AG09319 (cell line): ENCODE measurements around the gene SPTB.

Experiments used
- DNase-seq: peaks from one replicate; pipeline ENCODE4 v3.0.0-alpha.2; 2010; ENCODE audit warnings: low read depth; ENCODE audit errors: extremely low read depth
- TF ChIP-seq, protein P1 (sequence below): IDR thresholded peaks from 2 replicates; pipeline ENCODE4 v1.5.1; 2011; ENCODE audit warnings: low read depth, mild to moderate bottlenecking, inconsistent platforms, low read length, moderate library complexity

The SPTB gene

DNA sequence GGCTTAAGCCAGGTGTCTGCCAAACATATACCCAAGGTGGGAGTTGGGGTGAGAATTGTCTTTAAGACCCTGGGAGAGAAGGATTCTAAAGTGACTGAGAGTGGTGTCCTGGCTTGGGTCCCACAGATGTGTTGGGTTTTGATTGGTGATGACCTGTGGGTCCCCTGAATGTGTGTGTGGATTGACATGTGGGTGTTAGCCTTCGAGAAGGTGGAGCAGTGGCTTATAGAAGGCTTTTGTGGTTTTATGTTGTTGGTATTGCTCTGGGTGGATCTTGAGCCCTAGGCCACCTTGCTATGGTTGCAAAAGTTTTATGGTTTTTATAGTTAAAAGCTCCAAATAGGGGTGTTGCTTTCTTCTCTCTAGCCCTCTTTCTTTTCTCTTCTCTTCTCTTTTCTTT lies 145.8 kb downstream of the SPTB start:
- no peak for DNase-seq
- TF ChIP-seq, protein P1, sequence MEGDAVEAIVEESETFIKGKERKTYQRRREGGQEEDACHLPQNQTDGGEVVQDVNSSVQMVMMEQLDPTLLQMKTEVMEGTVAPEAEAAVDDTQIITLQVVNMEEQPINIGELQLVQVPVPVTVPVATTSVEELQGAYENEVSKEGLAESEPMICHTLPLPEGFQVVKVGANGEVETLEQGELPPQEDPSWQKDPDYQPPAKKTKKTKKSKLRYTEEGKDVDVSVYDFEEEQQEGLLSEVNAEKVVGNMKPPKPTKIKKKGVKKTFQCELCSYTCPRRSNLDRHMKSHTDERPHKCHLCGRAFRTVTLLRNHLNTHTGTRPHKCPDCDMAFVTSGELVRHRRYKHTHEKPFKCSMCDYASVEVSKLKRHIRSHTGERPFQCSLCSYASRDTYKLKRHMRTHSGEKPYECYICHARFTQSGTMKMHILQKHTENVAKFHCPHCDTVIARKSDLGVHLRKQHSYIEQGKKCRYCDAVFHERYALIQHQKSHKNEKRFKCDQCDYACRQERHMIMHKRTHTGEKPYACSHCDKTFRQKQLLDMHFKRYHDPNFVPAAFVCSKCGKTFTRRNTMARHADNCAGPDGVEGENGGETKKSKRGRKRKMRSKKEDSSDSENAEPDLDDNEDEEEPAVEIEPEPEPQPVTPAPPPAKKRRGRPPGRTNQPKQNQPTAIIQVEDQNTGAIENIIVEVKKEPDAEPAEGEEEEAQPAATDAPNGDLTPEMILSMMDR = no peak

GRCh38 chr14:64733321-64733720 lies 146.4 kb downstream of the SPTB start:
- no peak for DNase-seq
- TF ChIP-seq, protein P1 = no peak

DNA sequence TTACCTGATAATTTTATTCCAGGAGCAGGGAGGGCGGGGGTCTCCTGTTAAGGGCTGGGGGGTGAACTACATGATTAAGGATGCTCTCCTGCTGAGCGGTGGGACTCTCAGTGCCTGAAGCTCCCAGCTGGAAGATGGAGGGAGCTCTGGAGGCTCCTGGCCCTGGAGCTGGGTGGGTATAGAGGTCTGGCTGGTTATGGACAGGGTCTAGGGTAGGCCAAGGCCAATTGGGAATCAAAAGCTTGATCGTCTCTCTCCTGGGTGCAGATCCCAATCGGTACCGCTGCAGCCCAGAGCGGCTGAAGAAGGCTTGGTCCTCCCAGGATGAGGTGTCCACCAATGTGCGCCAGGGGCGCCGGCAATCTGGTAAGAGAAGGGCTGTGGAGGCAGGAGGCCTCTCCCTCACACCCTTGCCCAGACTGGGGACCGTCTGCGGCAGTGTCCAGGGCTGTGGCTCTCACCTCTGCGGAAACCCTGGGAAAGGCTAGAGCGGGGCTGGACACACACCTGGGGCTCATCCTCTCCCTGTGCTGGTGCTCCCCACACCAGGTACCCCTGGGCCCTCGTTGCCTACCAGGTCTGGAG lies 147.1 kb downstream of the SPTB start:
- no peak for DNase-seq
- TF ChIP-seq, protein P1 = no peak

DNA sequence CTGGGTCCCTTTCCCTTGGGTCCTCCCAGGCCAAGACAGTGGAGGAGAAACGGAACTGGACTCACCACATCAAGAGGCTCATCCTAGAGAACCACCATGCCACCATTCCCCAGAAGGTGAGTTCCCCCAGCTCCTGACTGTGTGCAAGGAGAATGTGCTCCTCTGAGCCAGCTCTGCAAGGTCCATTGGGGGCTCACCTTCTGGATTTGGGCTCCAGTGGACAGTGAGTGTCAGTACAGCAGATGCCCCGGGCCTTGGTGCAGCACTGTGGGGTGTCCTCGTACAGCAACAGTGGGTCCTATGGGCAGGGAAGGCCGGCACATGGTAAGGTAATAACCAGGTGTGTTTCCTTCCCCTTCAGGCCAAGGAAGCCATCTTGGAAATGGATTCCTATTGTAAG lies 147.6 kb downstream of the SPTB start:
- no peak for DNase-seq
- TF ChIP-seq, protein P1 = no peak

DNA sequence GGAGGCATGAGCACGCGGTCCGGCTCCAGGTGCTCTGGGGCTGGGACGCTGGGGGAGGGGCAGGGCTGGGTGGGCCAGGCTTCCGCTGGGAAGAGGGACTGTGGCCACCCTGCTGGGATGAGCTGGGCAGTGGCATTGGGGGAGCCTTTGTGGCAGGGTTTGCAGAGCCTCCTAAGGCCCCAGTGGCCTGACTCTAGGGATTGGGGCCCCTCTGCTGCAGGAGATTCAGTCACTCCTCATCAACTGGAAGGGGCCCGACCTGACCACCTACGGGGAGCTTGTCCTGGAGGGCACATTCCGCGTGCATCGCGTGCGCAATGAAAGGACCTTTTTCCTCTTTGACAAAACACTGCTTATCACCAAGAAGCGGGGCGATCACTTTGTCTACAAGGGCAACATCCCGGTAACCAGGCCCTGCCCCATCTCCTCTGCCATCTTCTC lies 148.5 kb downstream of the SPTB start:
- TF ChIP-seq, protein P1 = no peak
- no peak for DNase-seq

DNA sequence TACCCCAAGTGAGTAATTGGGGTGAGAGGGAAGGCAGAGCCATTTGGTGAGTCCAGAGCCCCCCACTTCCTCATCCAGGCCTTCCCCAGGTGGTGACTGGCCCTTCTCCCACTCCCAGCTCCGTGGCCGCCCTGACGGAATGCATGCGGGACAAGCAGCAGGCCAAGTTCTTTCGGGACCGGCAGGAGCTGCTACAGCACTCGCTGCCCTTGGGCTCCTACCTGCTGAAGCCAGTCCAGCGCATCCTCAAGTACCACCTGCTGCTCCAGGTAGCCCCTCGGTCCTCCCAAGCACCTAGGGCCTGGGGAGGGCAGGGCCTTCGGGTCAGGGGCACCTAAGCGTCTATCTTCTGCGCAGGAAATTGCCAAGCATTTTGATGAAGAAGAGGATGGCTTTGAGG lies 149.0 kb downstream of the SPTB start:
- no peak for DNase-seq
- TF ChIP-seq, protein P1 = no peak

DNA sequence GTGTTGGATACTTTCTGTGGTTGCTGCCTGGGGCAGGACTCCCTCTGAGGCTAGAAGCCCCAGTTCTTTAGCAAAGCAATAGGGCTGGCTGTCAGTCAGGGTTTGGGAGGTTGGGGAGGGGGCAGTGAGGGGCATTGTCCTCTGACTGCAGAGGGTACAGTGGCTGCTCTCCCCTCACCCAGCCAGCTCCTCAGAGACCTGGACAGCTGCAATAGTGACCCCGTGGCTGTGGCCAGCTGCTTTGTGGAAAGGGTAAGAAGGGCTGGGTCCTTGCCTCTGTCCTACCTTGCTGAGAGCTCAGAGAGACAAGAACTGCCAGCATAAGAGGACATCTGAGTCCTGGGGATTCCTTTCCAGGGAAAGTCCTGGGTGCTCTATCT lies 149.7 kb downstream of the SPTB start:
- no peak for DNase-seq
- TF ChIP-seq, protein P1 = no peak
